ENCODE measurements around the gene TCF20. TPM values are rescaled to one million over a fixed set of nuclear protein-coding genes. Genes with fewer than 3 reads are reported as not detected.
A peak's percentile ranks its signal among the peaks of the same experiment; 100 is the strongest.

The TCF20 gene
- total RNA-seq, 1 donor from 2014 or later, result 74.3 TPM

DNA sequence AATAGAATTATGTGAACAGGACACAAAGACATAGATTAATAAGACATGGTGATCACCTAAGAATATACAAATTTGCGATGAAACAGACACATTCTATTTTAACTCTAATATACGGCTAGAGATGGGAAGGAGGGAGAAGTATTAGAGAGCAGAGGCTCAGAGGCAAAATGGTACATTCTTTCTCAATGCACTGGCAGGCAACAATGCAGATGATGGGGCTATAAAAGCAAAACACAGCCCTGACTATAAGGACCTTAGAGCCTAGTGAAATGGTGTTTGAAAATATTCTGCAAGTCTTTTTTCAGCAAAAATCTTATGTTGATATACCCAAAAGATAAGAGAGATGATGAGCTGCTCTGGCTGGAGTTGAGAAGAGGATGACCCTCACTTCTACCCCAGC lies 13.1 kb downstream of the TCF20 start:
- Mint-ChIP-seq H3K4me1 (ENCODE audit: low read depth) (peaks cover 30% of the 10 kb centered on the region), H3K27ac (no peak overlapping the region)

DNA sequence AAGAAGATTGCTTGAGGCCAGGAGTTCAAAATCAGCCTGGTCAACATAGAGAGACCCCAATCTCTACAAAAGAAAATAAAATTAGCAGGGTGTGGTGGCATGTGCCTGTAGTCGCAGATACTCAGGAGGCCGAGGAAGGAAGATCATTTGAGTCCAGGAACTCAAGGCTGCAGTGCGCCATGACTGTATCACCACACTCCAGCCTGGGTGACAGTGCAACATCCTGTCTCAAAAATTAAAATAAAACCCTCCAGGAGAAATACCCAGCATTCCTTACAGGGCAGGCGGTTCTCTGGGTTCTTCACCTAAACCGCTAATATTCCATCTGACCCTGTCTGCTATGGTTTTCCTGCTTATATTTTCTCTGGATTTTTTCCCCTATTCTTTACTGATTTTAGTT lies 13.5 kb downstream of the TCF20 start:
- Mint-ChIP-seq H3K9me3 (no peaks in the 10 kb centered on the region), H3K4me1 (ENCODE audit: low read depth) (peaks cover 25% of the 10 kb centered on the region), H3K27me3 (ENCODE audit: low read depth) (no peaks in the 10 kb centered on the region), H3K4me3 (ENCODE audit: low read depth) (no peak overlapping the region), H3K36me3 (ENCODE audit: low read depth) (peaks cover 6% of the 10 kb centered on the region), H3K27ac (no peak overlapping the region)
- DNase-seq (ENCODE audit: low spot score), result no peak
- intact Hi-C loops (cut with micrococcal nuclease), result no loop called here

More for the DNA sequence above, 13.1 kb downstream of the TCF20 start:
- Mint-ChIP-seq H3K27me3 (ENCODE audit: low read depth) (no peaks in the 10 kb centered on the region), H3K36me3 (ENCODE audit: low read depth) (peaks cover 10% of the 10 kb centered on the region), H3K4me3 (ENCODE audit: low read depth) (no peak overlapping the region), H3K9me3 (no peaks in the 10 kb centered on the region)
- intact Hi-C loops (cut with micrococcal nuclease), result no loop called here
- no peak for DNase-seq (ENCODE audit: low spot score)

- DNase-seq (ENCODE audit: low spot score), result no peak
- H3K4me1 Mint-ChIP-seq (ENCODE audit: low read depth), result peaks cover 22% of the 10 kb centered on the region
- no peaks in the 10 kb centered on the region for H3K9me3 Mint-ChIP-seq
- peaks cover 4% of the 10 kb centered on the region for H3K36me3 Mint-ChIP-seq (ENCODE audit: low read depth)
- no peaks in the 10 kb centered on the region for H3K27me3 Mint-ChIP-seq (ENCODE audit: low read depth)
- intact Hi-C loops (cut with micrococcal nuclease), result no loop called here
- no peak overlapping the region for H3K4me3 Mint-ChIP-seq (ENCODE audit: low read depth)
- H3K27ac Mint-ChIP-seq, result no peak overlapping the region
Observed at GRCh38 chr22:42256220-42256619, 14.2 kb downstream of the TCF20 start.

DNA sequence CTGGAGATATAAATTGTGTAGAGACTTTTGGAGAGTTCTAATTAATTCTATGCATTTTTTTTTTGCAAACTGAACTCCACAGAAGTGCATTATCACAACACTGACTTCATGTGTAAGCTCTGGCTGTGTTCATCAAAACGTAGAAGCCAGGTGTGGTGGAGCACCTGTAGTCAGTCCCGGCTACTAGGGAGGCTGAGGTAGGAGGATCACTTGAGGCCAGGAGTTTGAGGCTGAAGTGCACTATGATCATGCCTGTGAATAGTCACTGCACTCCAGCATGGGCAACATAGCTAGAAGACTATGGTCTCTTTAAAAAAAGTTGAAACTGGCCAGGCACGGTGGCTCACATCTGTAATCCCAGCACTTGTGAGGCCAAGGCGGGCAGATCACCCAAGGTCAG lies 20.6 kb downstream of the TCF20 start:
- Mint-ChIP-seq H3K27ac (no peak overlapping the region), H3K4me1 (ENCODE audit: low read depth) (peaks cover 3% of the 10 kb centered on the region), H3K9me3 (no peaks in the 10 kb centered on the region), H3K4me3 (ENCODE audit: low read depth) (no peak overlapping the region), H3K36me3 (ENCODE audit: low read depth) (peaks cover 15% of the 10 kb centered on the region), H3K27me3 (ENCODE audit: low read depth) (no peaks in the 10 kb centered on the region)
- no peak for DNase-seq (ENCODE audit: low spot score)
- intact Hi-C loops (cut with micrococcal nuclease), result no loop called here

DNA sequence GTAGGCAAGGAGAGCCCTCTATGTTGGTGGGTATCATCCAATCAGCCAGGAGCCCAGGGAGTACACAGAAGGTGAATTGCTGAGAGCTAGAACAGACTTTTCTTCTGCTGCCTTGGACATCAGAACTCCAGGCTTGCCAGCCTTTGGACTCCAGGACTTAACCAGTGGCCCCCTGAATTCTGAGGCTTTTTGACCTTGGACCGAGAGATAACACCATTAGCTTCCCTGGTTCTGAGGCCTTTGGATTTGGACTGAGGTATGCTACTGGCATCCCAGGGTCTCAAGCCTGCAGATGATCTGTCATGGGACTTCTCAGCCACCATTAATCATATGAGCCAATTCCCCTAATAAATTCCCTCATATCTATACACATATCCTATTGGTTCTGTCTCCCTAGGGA lies 21.5 kb downstream of the TCF20 start:
- H3K36me3 Mint-ChIP-seq (ENCODE audit: low read depth), result peaks cover 16% of the 10 kb centered on the region
- no peak for DNase-seq (ENCODE audit: low spot score)
- H3K27me3 Mint-ChIP-seq (ENCODE audit: low read depth), result no peaks in the 10 kb centered on the region
- no peaks in the 10 kb centered on the region for H3K9me3 Mint-ChIP-seq
- H3K27ac Mint-ChIP-seq, result no peak overlapping the region
- intact Hi-C loops (cut with micrococcal nuclease), result no loop called here
- H3K4me3 Mint-ChIP-seq (ENCODE audit: low read depth), result no peak overlapping the region
- H3K4me1 Mint-ChIP-seq (ENCODE audit: low read depth), result peaks cover 8% of the 10 kb centered on the region

- H3K9me3 Mint-ChIP-seq, result no peaks in the 10 kb centered on the region
- H3K4me1 Mint-ChIP-seq (ENCODE audit: low read depth), result peaks cover 13% of the 10 kb centered on the region
- H3K27me3 Mint-ChIP-seq (ENCODE audit: low read depth), result no peaks in the 10 kb centered on the region
Observed at GRCh38 chr22:42247596-42247995, 22.9 kb downstream of the TCF20 start.

DNA sequence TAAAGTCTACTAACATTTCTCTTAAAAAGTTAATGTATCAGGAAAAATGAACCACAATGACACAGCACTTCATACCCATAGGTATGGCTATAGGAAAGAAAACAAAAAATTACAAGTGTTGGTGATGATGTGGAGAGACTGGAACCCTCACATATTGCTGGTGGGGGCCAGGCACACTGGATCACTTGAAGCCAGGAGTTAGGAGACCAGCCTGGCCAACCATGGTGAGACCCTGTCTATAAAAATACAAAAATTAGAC lies 26.7 kb downstream of the TCF20 start:
- Mint-ChIP-seq H3K4me1 (ENCODE audit: low read depth) (peaks cover 9% of the 10 kb centered on the region), H3K27ac (peak overlapping the region; percentile 2), H3K4me3 (ENCODE audit: low read depth) (no peak overlapping the region), H3K36me3 (ENCODE audit: low read depth) (peaks cover 29% of the 10 kb centered on the region), H3K9me3 (no peaks in the 10 kb centered on the region), H3K27me3 (ENCODE audit: low read depth) (no peaks in the 10 kb centered on the region)
- DNase-seq (ENCODE audit: low spot score), result no peak
- intact Hi-C loops (cut with micrococcal nuclease), result no loop called here

More at GRCh38 chr22:42247596-42247995, 22.9 kb downstream of the TCF20 start:
- no peak overlapping the region for H3K4me3 Mint-ChIP-seq (ENCODE audit: low read depth)
- no peak for DNase-seq (ENCODE audit: low spot score)
- no peak overlapping the region for H3K27ac Mint-ChIP-seq
- H3K36me3 Mint-ChIP-seq (ENCODE audit: low read depth), result peaks cover 23% of the 10 kb centered on the region
- intact Hi-C loops (cut with micrococcal nuclease), result no loop called here

GRCh38 chr22:42236848-42237247 lies 33.6 kb downstream of the TCF20 start:
- H3K4me1 Mint-ChIP-seq (ENCODE audit: low read depth), result peaks cover 17% of the 10 kb centered on the region
- DNase-seq (ENCODE audit: low spot score), result no peak
- peaks cover 25% of the 10 kb centered on the region for H3K36me3 Mint-ChIP-seq (ENCODE audit: low read depth)
- H3K9me3 Mint-ChIP-seq, result peaks cover 10% of the 10 kb centered on the region
- no peak overlapping the region for H3K27ac Mint-ChIP-seq
- no peaks in the 10 kb centered on the region for H3K27me3 Mint-ChIP-seq (ENCODE audit: low read depth)
- intact Hi-C loops (cut with micrococcal nuclease), result no loop called here
- no peak overlapping the region for H3K4me3 Mint-ChIP-seq (ENCODE audit: low read depth)

DNA sequence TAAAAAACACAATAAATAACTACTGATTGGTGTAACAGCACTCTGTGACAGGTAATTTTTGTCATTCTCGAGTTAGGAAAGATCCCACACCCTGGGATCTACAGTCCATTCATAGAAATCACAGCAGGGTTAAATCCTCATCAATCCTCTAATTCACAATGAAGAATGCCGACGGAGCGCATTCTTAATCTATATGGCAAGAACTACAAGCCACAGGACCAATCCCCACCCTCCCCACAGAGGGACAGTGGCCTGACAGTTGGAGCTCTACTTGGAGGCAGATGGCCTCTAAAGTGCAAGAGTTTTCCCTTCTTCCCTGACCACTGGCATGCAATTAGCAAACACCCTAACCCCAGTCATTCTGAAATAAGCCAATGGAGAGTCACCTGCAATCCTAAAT lies 34.2 kb downstream of the TCF20 start:
- intact Hi-C loops (cut with micrococcal nuclease), result no loop called here
- Mint-ChIP-seq H3K27me3 (ENCODE audit: low read depth) (no peaks in the 10 kb centered on the region), H3K4me1 (ENCODE audit: low read depth) (peaks cover 17% of the 10 kb centered on the region), H3K4me3 (ENCODE audit: low read depth) (no peak overlapping the region), H3K9me3 (peaks cover 10% of the 10 kb centered on the region), H3K27ac (no peak overlapping the region), H3K36me3 (ENCODE audit: low read depth) (peaks cover 23% of the 10 kb centered on the region)
- no peak for DNase-seq (ENCODE audit: low spot score)

- no peak overlapping the region for H3K4me3 Mint-ChIP-seq (ENCODE audit: low read depth)
Observed at GRCh38 chr22:42233879-42234278, 36.6 kb downstream of the TCF20 start.

DNA sequence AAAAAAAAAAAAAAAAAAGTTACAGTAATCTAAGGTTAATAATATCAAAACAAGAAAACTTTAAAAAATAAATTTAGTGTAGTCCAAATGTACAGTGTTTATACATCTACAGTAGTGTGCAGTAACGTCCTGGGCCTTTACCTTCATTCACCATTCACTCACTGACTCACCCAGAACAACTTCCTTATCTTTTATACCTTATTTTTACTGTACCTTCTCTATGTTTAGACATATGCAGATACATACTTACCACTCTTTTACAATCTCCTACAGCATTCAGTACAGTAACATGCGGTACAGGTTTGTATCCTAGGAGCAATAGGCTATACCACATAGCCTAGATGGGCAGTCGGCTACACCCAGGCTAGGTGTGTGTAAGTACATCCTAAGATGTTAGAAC lies 38.5 kb downstream of the TCF20 start:
- intact Hi-C loops (cut with micrococcal nuclease), result no loop called here
- no peak for DNase-seq (ENCODE audit: low spot score)
- H3K9me3 Mint-ChIP-seq, result peaks cover under 1% of the 10 kb centered on the region
- peaks cover under 1% of the 10 kb centered on the region for H3K36me3 Mint-ChIP-seq (ENCODE audit: low read depth)
- H3K27ac Mint-ChIP-seq, result no peak overlapping the region
- peaks cover 13% of the 10 kb centered on the region for H3K4me1 Mint-ChIP-seq (ENCODE audit: low read depth)
- no peaks in the 10 kb centered on the region for H3K27me3 Mint-ChIP-seq (ENCODE audit: low read depth)
- H3K4me3 Mint-ChIP-seq (ENCODE audit: low read depth), result no peak overlapping the region

More at GRCh38 chr22:42233879-42234278, 36.6 kb downstream of the TCF20 start:
- Mint-ChIP-seq H3K4me1 (ENCODE audit: low read depth) (peaks cover 17% of the 10 kb centered on the region), H3K27me3 (ENCODE audit: low read depth) (no peaks in the 10 kb centered on the region), H3K36me3 (ENCODE audit: low read depth) (peaks cover 16% of the 10 kb centered on the region), H3K9me3 (peaks cover 10% of the 10 kb centered on the region), H3K27ac (no peak overlapping the region)
- intact Hi-C loops (cut with micrococcal nuclease), result no loop called here
- DNase-seq (ENCODE audit: low spot score), result no peak

DNA sequence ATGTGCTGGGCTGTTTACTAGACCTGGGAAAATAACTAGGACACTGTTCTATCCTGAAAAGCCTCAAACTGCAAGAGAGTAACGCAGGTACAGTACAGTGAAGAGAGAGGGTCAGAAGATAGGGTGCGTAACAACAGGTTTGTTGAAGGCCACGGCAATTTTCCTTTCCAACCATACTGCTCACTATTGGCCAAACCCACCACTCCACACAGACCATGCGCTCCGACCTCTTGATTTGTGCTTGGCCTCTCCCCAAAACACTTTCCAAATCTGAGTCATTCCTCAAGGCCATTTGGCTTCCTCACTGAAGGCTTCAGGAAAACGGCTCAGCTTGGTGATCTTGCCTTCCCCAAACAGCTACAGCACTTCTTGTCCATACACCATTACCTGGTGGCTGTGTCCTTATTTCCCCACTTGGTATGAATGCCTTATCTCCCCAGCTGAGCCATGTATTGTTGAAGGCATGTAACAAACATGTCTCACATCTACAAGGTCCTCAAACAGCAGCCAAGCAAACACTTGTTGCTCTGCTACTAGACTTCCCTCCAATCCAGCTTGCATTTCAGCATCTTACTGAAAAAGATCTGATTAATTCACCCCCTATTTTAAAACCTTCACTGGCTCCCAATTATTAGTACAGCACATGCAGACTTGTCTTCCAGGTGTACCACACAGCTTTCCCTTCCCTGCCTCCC lies 40.9 kb downstream of the TCF20 start:
- no peaks in the 10 kb centered on the region for H3K9me3 Mint-ChIP-seq
- DNase-seq (ENCODE audit: low spot score), result no peak
- H3K4me3 Mint-ChIP-seq (ENCODE audit: low read depth), result no peak overlapping the region
- intact Hi-C loops (cut with micrococcal nuclease), result no loop called here
- H3K27me3 Mint-ChIP-seq (ENCODE audit: low read depth), result no peaks in the 10 kb centered on the region
- no peaks in the 10 kb centered on the region for H3K36me3 Mint-ChIP-seq (ENCODE audit: low read depth)
- peaks cover 12% of the 10 kb centered on the region for H3K4me1 Mint-ChIP-seq (ENCODE audit: low read depth)
- H3K27ac Mint-ChIP-seq, result no peak overlapping the region

GRCh38 chr22:42228483-42228882 lies 42.0 kb downstream of the TCF20 start:
- Mint-ChIP-seq H3K27ac (no peak overlapping the region), H3K27me3 (ENCODE audit: low read depth) (no peaks in the 10 kb centered on the region), H3K4me1 (ENCODE audit: low read depth) (peaks cover 15% of the 10 kb centered on the region), H3K4me3 (ENCODE audit: low read depth) (no peak overlapping the region), H3K36me3 (ENCODE audit: low read depth) (no peaks in the 10 kb centered on the region), H3K9me3 (no peaks in the 10 kb centered on the region)
- intact Hi-C loops (cut with micrococcal nuclease), result no loop called here
- no peak for DNase-seq (ENCODE audit: low spot score)

DNA sequence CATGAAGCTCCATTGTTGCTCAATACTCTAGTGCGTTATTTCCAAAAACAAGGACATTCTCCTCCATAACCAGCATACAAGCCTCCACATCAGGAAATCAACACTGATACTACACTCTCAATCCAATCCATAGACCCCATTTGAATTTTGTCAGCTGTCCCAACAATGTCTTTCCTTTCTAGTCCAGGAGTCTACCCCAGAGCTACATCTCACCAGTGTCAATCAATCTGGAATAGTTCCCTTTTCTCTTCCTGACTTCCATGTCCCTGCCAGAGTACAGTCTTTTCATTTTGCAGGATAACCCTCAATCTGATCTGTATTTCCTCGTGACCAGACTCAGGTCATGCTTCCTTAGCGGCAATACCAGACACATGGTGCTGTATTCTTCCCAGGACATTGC lies 43.0 kb downstream of the TCF20 start:
- H3K27ac Mint-ChIP-seq, result no peak overlapping the region
- H3K4me3 Mint-ChIP-seq (ENCODE audit: low read depth), result no peak overlapping the region
- peaks cover 24% of the 10 kb centered on the region for H3K4me1 Mint-ChIP-seq (ENCODE audit: low read depth)
- no peaks in the 10 kb centered on the region for H3K36me3 Mint-ChIP-seq (ENCODE audit: low read depth)
- H3K27me3 Mint-ChIP-seq (ENCODE audit: low read depth), result no peaks in the 10 kb centered on the region
- no peak for DNase-seq (ENCODE audit: low spot score)
- H3K9me3 Mint-ChIP-seq, result no peaks in the 10 kb centered on the region
- intact Hi-C loops (cut with micrococcal nuclease), result no loop called here

Data from activated T-helper 2 cell treated with anti-CD3 and anti-CD28 coated beads, Interferon-gamma antibody, Interleukin-2, Interleukin-4, amounts not matched to agents 10 μg/mL and 5 μg/mL and 100 μg/mL, durations not matched to agents 14 hours and 24 hours and 36 hours (primary cell).